Bronchial epithelial cell (primary cell): Measurements from ENCODE around the gene ANKRD10. TPM values are rescaled to one million over a fixed set of nuclear protein-coding genes. Genes with fewer than 3 reads are reported as not detected.
A peak's percentile ranks its signal among the peaks of the same experiment; 100 is the strongest.
"Not testable (repeated sequence)": the region's sequence is repeated elsewhere in the genome, so short reads cannot be mapped to it uniquely, and the experiment has no call there.

Experiments
- DNase-seq: peaks from one replicate; pipeline ENCODE4 v3.0.0-alpha.2; 2010; ENCODE audit warnings: low read depth
- FAIRE-seq: peaks from 2 replicates; lab custom pipeline; 2011; peaks lifted over from hg19 to GRCh38; lab: Jason Lieb, UNC
- H3K27me3 ChIP-seq: 2 replicates; pipeline ENCODE4 v1.5.1; 2011; ENCODE audit warnings: low read length; ENCODE audit not compliant: control insufficient read depth, insufficient read depth
- H3K36me3 ChIP-seq: 2 replicates; pipeline ENCODE4 v1.5.1; 2011; ENCODE audit warnings: low read length; ENCODE audit not compliant: control insufficient read depth, insufficient read depth
- H3K4me3 ChIP-seq: 2 replicates; pipeline ENCODE4 v1.5.1; 2011; ENCODE audit warnings: mild to moderate bottlenecking, low read depth, low read length, control low read depth
- total RNA-seq: library from RNA; depleted of rRNA; stranded (reverse); fragments of >200 nt; gene quantifications from 2 replicates; pipeline ENCODE4 v1.2.1, GENCODE V29; 2014
- TF ChIP-seq, protein P1 (sequence below): IDR thresholded peaks from 2 replicates; pipeline ENCODE4 v1.5.1; 2011; ENCODE audit warnings: mild to moderate bottlenecking, moderate library complexity, low read length, control low read depth, inconsistent platforms; ENCODE audit not compliant: insufficient read depth, severe bottlenecking

ANKRD10 gene
- total RNA-seq, 1 donor from 2014 or later, result 26.9 TPM

DNA sequence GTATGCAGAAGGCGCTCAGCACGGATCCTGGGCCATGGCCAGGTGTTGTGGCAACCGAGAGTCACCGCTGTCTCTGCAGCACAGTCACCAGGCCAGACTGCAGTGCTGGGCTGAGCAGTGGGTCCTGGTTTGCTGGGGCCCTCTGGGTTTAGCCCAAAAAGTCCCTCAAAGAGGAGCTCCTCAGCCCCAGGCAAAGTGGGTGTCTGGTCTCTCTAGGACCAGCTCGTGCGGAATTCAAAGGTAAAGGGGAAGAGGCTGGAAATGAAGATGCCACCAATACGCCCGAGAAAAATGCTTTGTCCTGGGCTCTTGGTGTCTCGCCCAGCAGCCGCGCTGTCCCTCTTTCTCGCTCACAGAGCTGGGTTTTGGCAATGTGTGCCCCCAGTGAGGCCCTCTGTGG lies 38.5 kb upstream of the ANKRD10 start:
- H3K36me3 ChIP-seq, result no peaks in the 10 kb centered on the region
- TF ChIP-seq, protein P1, sequence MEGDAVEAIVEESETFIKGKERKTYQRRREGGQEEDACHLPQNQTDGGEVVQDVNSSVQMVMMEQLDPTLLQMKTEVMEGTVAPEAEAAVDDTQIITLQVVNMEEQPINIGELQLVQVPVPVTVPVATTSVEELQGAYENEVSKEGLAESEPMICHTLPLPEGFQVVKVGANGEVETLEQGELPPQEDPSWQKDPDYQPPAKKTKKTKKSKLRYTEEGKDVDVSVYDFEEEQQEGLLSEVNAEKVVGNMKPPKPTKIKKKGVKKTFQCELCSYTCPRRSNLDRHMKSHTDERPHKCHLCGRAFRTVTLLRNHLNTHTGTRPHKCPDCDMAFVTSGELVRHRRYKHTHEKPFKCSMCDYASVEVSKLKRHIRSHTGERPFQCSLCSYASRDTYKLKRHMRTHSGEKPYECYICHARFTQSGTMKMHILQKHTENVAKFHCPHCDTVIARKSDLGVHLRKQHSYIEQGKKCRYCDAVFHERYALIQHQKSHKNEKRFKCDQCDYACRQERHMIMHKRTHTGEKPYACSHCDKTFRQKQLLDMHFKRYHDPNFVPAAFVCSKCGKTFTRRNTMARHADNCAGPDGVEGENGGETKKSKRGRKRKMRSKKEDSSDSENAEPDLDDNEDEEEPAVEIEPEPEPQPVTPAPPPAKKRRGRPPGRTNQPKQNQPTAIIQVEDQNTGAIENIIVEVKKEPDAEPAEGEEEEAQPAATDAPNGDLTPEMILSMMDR, result no peak
- FAIRE-seq, result no peak
- no peaks in the 10 kb centered on the region for H3K27me3 ChIP-seq
- no peak overlapping the region for H3K4me3 ChIP-seq
- DNase-seq, result no peak

DNA sequence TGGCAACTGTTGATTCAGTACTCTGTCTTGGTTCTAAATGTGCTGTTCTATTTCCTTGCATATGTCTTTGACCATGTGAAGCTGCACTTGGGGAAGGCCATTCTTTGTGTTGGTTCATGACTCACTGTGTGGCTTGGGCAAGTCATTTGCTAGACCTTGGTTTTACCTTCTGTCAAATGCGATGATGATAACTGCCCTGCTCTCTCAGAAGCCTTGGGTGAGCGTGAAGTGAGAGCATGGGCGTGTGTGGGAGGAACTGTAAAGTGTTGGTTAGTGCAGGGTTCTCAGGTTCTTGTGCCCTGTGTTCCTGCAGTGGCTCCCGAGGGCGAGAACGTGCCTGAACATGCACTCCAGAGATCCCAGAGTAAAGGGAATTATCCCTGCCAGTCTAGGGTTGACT lies 37.3 kb upstream of the ANKRD10 start:
- not testable (repeated sequence) for H3K36me3 ChIP-seq, H3K4me3 ChIP-seq, H3K27me3 ChIP-seq
- DNase-seq (peak; percentile 51), FAIRE-seq (peak; percentile 99)

DNA sequence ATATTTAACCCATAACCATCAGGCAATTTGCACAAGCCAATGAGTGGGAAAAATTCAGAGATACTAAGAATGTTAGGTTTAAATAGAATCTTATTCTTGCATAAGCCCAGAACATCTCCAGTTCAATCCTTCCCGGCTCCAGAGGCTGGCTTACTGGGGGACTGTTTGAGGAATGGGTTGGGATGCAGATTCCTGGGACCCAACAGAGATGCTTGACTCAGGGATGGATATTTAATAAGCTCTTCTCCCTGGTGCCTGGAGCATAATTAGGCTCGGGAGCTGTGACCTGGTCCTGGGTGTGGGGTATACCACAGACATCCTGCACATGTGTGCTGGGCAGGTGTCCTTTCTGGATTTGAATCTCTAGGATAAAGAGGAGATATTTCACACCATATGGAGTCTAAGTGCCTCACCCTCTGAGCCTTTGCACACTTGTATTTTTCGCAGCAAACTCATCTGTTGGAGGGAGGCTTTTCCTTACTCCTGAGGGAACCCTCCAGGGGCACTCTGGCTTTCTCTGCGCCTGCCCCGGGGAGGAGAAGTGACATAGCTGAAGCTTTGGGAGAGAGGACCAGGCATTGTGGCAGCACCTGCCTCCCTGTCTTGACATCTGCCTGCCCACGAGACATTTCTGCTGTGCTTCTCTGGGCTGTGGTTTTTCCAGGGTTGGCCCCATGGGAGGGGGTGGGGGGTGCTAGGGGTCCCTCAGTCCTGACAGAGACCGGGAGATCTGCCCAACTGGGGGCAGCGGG lies 36.1 kb upstream of the ANKRD10 start:
- no peak for DNase-seq
- no peak for FAIRE-seq
- no peaks in the 10 kb centered on the region for H3K27me3 ChIP-seq
- TF ChIP-seq, protein P1, result no peak
- no peaks in the 10 kb centered on the region for H3K36me3 ChIP-seq
- no peak overlapping the region for H3K4me3 ChIP-seq

DNA sequence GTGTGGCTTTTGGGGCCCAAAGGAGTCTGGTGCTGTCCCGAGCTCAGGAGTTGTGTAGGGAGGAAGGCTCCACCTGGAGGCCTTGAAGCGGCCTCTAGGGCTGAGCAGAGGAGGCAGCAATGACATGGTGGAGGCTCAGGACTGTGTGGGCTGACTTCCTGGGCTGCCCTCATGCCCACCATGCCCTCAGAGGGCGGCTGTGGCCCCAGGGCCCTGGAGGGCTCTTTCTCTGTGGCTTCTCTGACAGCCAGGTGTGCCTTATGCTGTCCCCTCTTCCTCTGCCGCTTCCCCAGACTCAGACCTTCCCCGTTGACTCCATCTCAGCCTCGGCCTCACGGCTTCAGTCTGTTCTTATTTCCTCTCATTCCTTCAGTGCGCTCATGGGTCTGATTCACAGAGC lies 35.5 kb upstream of the ANKRD10 start:
- DNase-seq, result no peak
- FAIRE-seq, result no peak
- TF ChIP-seq, protein P1, result no peak
- H3K4me3 ChIP-seq, result no peak overlapping the region
- no peaks in the 10 kb centered on the region for H3K27me3 ChIP-seq
- H3K36me3 ChIP-seq, result no peaks in the 10 kb centered on the region

DNA sequence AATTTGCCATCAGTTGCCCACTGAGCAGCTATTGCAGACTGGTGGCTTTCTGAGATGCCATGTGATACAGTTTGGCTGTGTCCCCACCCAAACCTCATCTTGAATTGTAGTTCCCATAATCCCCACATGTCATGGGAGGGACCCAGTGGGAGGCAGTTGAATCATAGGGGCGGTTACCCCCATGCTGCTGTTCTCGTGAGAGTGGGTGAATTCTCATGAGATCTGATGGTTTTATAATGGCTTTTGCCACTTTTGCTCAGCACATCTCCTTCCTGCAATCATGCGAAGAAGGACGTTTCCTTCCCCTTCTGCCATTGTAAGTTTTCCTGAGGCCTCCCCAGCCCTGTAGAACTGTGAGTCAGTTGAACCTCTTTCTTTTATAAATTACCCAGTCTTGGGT lies 34.8 kb upstream of the ANKRD10 start:
- TF ChIP-seq, protein P1, result no peak
- FAIRE-seq (no peak), DNase-seq (no peak)
- H3K36me3 ChIP-seq, result no peaks in the 10 kb centered on the region
- no peak overlapping the region for H3K4me3 ChIP-seq
- no peaks in the 10 kb centered on the region for H3K27me3 ChIP-seq

DNA sequence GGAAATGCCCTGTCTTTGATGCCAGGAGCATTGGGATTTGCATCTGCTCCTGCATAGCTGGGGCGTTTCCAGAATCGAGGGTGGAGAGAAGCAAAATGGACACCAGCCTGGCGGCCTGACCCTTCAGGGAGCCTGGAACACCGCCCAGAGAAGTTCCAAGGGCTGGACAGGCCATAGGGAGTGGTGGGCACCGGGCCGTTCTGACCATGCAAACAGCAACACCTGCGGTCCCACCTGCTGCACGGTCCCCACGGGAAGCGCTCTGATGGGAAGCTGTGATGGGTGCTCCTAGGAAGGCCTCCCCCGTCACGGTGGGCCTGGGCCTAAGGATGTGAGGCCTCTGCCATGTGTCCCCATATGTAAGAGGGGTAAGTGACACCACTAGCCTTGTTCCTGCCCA lies 34.2 kb upstream of the ANKRD10 start:
- Histone ChIP-seq H3K36me3 (no peaks in the 10 kb centered on the region), H3K27me3 (no peaks in the 10 kb centered on the region), H3K4me3 (no peak overlapping the region)
- FAIRE-seq (no peak), DNase-seq (no peak)
- TF ChIP-seq, protein P1, result no peak

DNA sequence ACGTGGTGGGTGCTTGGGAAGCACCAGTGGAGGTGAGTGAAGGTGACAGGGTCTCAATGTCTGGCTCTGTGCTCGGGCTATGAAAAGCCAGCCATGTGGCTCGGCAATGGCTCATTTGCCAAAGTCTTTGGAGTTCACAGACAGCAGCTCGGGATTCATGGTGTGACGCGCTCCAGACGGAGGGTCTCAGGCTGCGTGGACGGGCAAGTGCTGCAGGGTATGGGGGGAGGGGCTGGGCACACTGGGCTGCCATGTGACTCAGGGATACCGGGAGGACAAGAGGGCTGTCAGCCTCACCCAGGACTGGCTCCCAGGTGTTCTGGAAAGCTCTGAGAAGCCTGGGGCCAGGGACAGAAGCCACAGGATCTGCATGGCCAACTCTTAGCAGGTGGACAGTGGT lies 32.5 kb upstream of the ANKRD10 start:
- not testable (repeated sequence) for H3K27me3 ChIP-seq, FAIRE-seq, H3K4me3 ChIP-seq, DNase-seq, H3K36me3 ChIP-seq
